T-helper 17 cell (primary cell): ENCODE measurements around the gene TSPAN7. TPM values are rescaled to one million over a fixed set of nuclear protein-coding genes. Genes with fewer than 3 reads are reported as not detected.

Experiments
- total RNA-seq, 4 donors: library from RNA in 2 of 4; stranded (reverse) in 2 of 4; gene quantifications; one replicate each; pipeline ENCODE4 v1.2.3 and lab custom pipeline; 2022 to 2026

TSPAN7 gene
- total RNA-seq, 2 donors from 2014 or later, result 0.18 to 0.35 TPM

Other genes starting within 250 kb of the TSPAN7 start
- gene RPGR, start 234.0 kb upstream of the TSPAN7 start, total RNA-seq, result 10 to 100 TPM; 27.8 to 34.7 TPM
- gene OTC, start 208.9 kb upstream of the TSPAN7 start, total RNA-seq, result not detected
- 10 to 100 TPM; 33.0 to 43.5 TPM for gene MID1IP1, start 239.9 kb downstream of the TSPAN7 start, total RNA-seq